HCT116 (cell line): ENCODE results near the gene CXCL1.

Source experiments
- CEBPB ChIP-seq: IDR thresholded peaks from 2 replicates; pipeline ENCODE4 v1.6.1; 2012; ENCODE audit warnings: low read depth
- CTCF ChIP-seq, 3 experiments: fragments of 200-600 bp in 1 of 3; sonication (generic) in 1 of 3; IDR thresholded peaks in 2 of 3; conservative IDR thresholded peaks in 1 of 3; 2 replicates each; pipeline ENCODE4 v1.5.1; 2012 to 2017; ENCODE audit warnings: low read depth in 2 of 3, low read length in 2 of 3, antibody characterized with exemption in 1 of 3, borderline replicate concordance in 1 of 3, control low read depth in 1 of 3, mild to moderate bottlenecking in 1 of 3, mixed read lengths in 1 of 3, mixed run types in 1 of 3, moderate library complexity in 1 of 3; ENCODE audit not compliant: insufficient read depth in 1 of 3
- EGR1 ChIP-seq: IDR thresholded peaks from 2 replicates; pipeline ENCODE4 v1.6.1; 2012; ENCODE audit warnings: low read depth
- ELF1 ChIP-seq: IDR thresholded peaks from 2 replicates; pipeline ENCODE4 v1.6.1; 2012; ENCODE audit warnings: low read depth, borderline replicate concordance
- EZH2phosphoT487 ChIP-seq: fragments of 200-600 bp; IDR thresholded peaks from 2 replicates; pipeline ENCODE4 v1.6.1; 2018; ENCODE audit warnings: antibody characterized with exemption, borderline replicate concordance
- FOSL1 ChIP-seq: IDR thresholded peaks from 2 replicates; pipeline ENCODE4 v1.6.1; 2012; ENCODE audit warnings: low read depth
- RAD21 ChIP-seq: IDR thresholded peaks from 2 replicates; pipeline ENCODE4 v1.6.1; 2012; ENCODE audit warnings: low read depth, mild to moderate bottlenecking
- SP1 ChIP-seq: IDR thresholded peaks from 2 replicates; pipeline ENCODE4 v1.6.1; 2012; ENCODE audit warnings: low read depth
- SRF ChIP-seq: IDR thresholded peaks from 2 replicates; pipeline ENCODE4 v1.6.1; 2012; ENCODE audit warnings: low read depth
- TCF7L2 ChIP-seq: IDR thresholded peaks from 2 replicates; pipeline ENCODE4 v1.7.0; 2011; ENCODE audit warnings: borderline replicate concordance, inconsistent platforms; ENCODE audit not compliant: insufficient read depth, insufficient read length; ENCODE audit errors: extremely low read depth
- ZNF274 ChIP-seq: fragments of 200-500 bp; sonication (Bioruptor generic); IDR thresholded peaks from 2 replicates; pipeline ENCODE4 v1.6.1; 2014; ENCODE audit warnings: mild to moderate bottlenecking, low read depth, low read length, inconsistent platforms

- TF ChIP-seq EZH2phosphoT487 = no peak
- no peak for TF ChIP-seq EGR1
- no peak for TF ChIP-seq TCF7L2
- TF ChIP-seq CTCF (IDR thresholded peaks at IDR 0.05 in 2 of 3, conservative IDR thresholded peaks at IDR 0.05 in 1 of 3; ENCODE audit: borderline replicate concordance in 1 of 3, insufficient read depth in 1 of 3, low read depth in 2 of 3, low read length in 2 of 3) = no peak
- TF ChIP-seq FOSL1 = no peak
- no peak for TF ChIP-seq SRF
- TF ChIP-seq RAD21 = no peak
- no peak for TF ChIP-seq CEBPB
- TF ChIP-seq SP1 = no peak
- TF ChIP-seq ELF1 = no peak
- TF ChIP-seq ZNF274 = no peak
Measured at GRCh38 chr4:73841243-73841925, 27.8 kb upstream of the CXCL1 start.
